Calu3 (cell line): Measurements from ENCODE around the gene CNEP1R1. TPM values are rescaled to one million over a fixed set of nuclear protein-coding genes. Genes with fewer than 3 reads are reported as not detected.

Source experiments
- BruUV-seq: library from RNA; stranded (reverse); fragments of 400-500 nt; replicated peaks from 2 replicates; lab custom pipeline; 2021; lab: Mats Ljungman, UMichigan
- CTCF ChIA-PET: fragments of 300-600 bp; sonication (Branson Sonifier 250); formaldehyde crosslinking; loops from one replicate; lab custom pipeline; 2022; ENCODE audit warnings: antibody characterized with exemption; lab: Charles Lee
- DNase-seq: peaks from one replicate; pipeline ENCODE4 v3.0.0; 2022
- H3K27ac Mint-ChIP-seq: one replicate; pipeline ENCODE4 v1.8.0; 2022; ENCODE audit warnings: mixed read lengths; ENCODE audit not compliant: unreplicated experiment
- H3K27me3 Mint-ChIP-seq: one replicate; pipeline ENCODE4 v1.8.0; 2022; ENCODE audit warnings: mixed read lengths; ENCODE audit not compliant: unreplicated experiment
- H3K36me3 Mint-ChIP-seq: one replicate; pipeline ENCODE4 v1.8.0; 2022; ENCODE audit warnings: mild to moderate bottlenecking, moderate library complexity, mixed read lengths; ENCODE audit not compliant: insufficient read depth, unreplicated experiment
- H3K4me1 Mint-ChIP-seq: one replicate; pipeline ENCODE4 v1.8.0; 2022; ENCODE audit warnings: mild to moderate bottlenecking, low read depth, mixed read lengths; ENCODE audit not compliant: unreplicated experiment
- H3K4me3 Mint-ChIP-seq: one replicate; pipeline ENCODE4 v1.8.0; 2022; ENCODE audit warnings: mild to moderate bottlenecking, low read depth, moderate library complexity, mixed read lengths; ENCODE audit not compliant: unreplicated experiment
- H3K9me3 Mint-ChIP-seq: one replicate; pipeline ENCODE4 v1.8.0; 2022; ENCODE audit warnings: low read depth, mixed read lengths; ENCODE audit not compliant: unreplicated experiment
- intact Hi-C: fragments of 100-400 bp; cut with micrococcal nuclease; formaldehyde crosslinking; loops from one replicate; pipeline ENCODE4 v1.10.0; 2022; ENCODE audit not compliant: unreplicated experiment
- total RNA-seq: library from RNA; stranded (reverse); gene quantifications from 2 replicates; pipeline ENCODE4 v1.2.3, GENCODE V29; 2022
- TF ChIP-seq, protein P1 (sequence below): fragments of 200-600 bp; IDR thresholded peaks from one replicate; pipeline ENCODE4 v1.8.0; 2022; ENCODE audit warnings: antibody characterized with exemption; ENCODE audit not compliant: unreplicated experiment

Gene CNEP1R1
- total RNA-seq, 1 experiment from 2014 or later: 21.8 TPM

DNA sequence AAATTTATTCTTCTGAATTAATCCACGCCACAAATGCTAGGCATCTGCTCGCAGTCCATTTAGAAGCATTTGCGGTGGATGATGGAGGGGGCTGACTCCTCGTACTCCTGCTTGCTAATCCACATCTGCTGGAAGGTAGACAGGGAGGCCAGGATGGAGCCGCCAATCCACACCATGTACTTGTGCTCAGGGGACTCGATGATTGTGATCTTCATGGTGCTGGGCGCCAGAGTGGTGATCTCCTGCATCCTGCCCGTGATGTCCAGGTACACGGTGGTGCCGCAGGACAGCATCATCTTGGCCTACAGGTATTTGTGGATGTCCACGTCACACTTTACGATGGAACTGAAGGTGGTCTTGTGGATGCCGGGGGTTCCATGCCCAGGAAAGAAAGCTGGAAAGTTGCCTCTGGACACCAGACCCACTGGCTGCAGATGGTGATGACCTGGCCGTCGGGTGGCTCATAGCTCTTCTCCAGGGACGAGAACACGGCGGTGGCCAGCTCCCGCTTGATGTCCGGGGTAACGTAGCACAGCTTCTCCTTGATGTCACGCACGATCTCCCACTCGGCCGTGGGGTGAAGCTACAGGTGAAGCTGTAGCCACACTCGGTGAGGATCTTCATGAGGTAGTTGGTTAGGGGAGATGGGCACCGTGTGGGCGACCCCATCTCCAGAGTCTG lies 33.2 kb downstream of the CNEP1R1 start:
- intact Hi-C loops: no loop called here

DNA sequence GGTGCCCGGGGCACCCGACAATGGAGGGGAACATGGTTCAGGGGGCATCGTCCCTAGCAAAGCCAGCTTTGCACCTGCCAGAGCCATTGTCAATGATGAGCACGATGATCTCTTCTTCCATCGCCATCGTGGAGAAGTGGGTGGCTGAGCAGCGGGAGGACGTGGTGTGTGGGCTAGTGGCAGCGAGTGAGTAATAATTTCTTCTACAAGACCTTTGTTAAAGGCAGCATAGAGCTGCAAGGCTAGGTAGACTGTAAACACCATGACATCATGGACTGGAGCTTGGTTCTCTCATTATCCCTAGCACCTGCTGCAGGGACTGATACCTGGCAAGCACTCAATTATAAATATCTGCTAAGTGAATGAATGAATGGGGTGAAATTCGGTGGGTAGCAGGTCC lies 34.1 kb downstream of the CNEP1R1 start:
- intact Hi-C loops: no loop called here
- Mint-ChIP-seq H3K27ac (no peak overlapping the region), H3K4me3 (no peak overlapping the region), H3K36me3 (no peaks in the 10 kb centered on the region), H3K27me3 (no peaks in the 10 kb centered on the region), H3K4me1 (no peaks in the 10 kb centered on the region), H3K9me3 (peaks cover 3% of the 10 kb centered on the region)
- TF ChIP-seq, protein P1, sequence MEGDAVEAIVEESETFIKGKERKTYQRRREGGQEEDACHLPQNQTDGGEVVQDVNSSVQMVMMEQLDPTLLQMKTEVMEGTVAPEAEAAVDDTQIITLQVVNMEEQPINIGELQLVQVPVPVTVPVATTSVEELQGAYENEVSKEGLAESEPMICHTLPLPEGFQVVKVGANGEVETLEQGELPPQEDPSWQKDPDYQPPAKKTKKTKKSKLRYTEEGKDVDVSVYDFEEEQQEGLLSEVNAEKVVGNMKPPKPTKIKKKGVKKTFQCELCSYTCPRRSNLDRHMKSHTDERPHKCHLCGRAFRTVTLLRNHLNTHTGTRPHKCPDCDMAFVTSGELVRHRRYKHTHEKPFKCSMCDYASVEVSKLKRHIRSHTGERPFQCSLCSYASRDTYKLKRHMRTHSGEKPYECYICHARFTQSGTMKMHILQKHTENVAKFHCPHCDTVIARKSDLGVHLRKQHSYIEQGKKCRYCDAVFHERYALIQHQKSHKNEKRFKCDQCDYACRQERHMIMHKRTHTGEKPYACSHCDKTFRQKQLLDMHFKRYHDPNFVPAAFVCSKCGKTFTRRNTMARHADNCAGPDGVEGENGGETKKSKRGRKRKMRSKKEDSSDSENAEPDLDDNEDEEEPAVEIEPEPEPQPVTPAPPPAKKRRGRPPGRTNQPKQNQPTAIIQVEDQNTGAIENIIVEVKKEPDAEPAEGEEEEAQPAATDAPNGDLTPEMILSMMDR: no peak
- no TSS peak for BruUV-seq
- CTCF ChIA-PET: no interaction called here
- no peak for DNase-seq

More for the DNA sequence above, 33.2 kb downstream of the CNEP1R1 start:
- Mint-ChIP-seq H3K27me3 (no peaks in the 10 kb centered on the region), H3K9me3 (peaks cover 3% of the 10 kb centered on the region), H3K36me3 (no peaks in the 10 kb centered on the region), H3K4me3 (no peak overlapping the region), H3K4me1 (no peaks in the 10 kb centered on the region), H3K27ac (no peak overlapping the region)
- BruUV-seq: no TSS peak
- CTCF ChIA-PET: interaction anchor here (0.6 kb wide), 1 partner anchor 40 kb away, joined by 4 read pairs; no protein-coding TSS in a partner anchor
- TF ChIP-seq, protein P1: no peak
- DNase-seq: no peak

DNA sequence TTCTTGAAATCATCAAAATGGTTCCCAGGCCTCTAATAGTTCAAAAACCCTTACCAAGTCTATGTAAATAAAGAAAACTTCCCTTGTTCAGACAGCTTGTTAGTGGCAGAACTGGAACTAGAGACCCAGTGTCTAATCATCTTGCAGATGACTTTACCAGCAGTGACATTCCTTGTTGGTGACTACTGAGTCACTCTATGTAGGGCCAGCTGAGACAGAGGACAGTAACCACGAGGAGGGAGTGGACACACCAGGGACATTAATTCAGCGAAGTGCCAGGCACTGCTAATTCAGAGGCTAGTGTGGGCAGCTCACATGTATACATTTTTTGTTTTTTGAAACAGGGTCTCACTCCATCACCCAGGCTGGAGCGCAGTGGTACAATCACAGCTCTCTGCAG lies 34.6 kb downstream of the CNEP1R1 start:
- BruUV-seq: no TSS peak
- Mint-ChIP-seq H3K36me3 (no peaks in the 10 kb centered on the region), H3K4me1 (no peaks in the 10 kb centered on the region), H3K27ac (no peak overlapping the region), H3K27me3 (no peaks in the 10 kb centered on the region), H3K4me3 (no peak overlapping the region), H3K9me3 (peaks cover 3% of the 10 kb centered on the region)
- intact Hi-C loops: no loop called here
- TF ChIP-seq, protein P1: no peak
- no peak for DNase-seq
- CTCF ChIA-PET: no interaction called here

DNA sequence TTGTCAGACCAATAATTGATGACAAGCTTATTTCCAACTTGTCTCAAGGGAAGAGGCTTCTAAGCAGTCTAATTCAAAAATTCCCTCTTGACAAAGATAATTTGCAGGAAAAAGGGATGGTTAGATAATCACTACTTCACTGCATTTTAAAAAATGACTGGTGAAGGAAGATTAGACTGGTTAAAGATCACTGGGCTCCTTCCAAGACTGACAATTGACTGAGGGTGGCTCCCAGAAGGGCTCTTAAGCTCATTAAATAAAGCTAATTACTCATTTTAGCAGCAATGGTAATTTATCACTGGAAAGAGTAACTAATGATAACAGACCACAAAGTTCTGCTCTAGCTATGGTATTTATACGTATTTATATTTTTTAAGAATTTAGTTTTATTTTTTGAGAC lies 36.3 kb downstream of the CNEP1R1 start:
- intact Hi-C loops: no loop called here
- TF ChIP-seq, protein P1: no peak
- Mint-ChIP-seq H3K27ac (no peak overlapping the region), H3K4me3 (no peak overlapping the region), H3K9me3 (peaks cover under 1% of the 10 kb centered on the region), H3K36me3 (peaks cover 9% of the 10 kb centered on the region), H3K4me1 (peaks cover under 1% of the 10 kb centered on the region), H3K27me3 (no peaks in the 10 kb centered on the region)
- no peak for DNase-seq
- CTCF ChIA-PET: no interaction called here
- BruUV-seq: no TSS peak
